GM12878 (cell line): ENCODE results near the gene KIF24. TPM values are rescaled to one million over a fixed set of nuclear protein-coding genes. Genes with fewer than 3 reads are reported as not detected.

Experiments used
- ATAC-seq: fragments of 200-7000 bp; cut with Tn5 transposase; 3 replicates; pipeline ENCODE4 v1.9.1; 2020; ENCODE audit warnings: mild to moderate bottlenecking, moderate library complexity
- BruUV-seq: library from RNA; stranded (reverse); fragments of 400-500 nt; replicated peaks from 2 replicates; lab custom pipeline; 2021; lab: Mats Ljungman, UMichigan
- CTCF ChIA-PET: fragments of 300-600 bp; sonication (Branson Sonifier 250); formaldehyde crosslinking; extraction: SDS; loops from one replicate; lab custom pipeline; 2021; ENCODE audit warnings: inconsistent platforms; lab: Yijun Ruan, JAX
- POLR2A ChIA-PET: fragments of 350-600 bp; formaldehyde crosslinking; extraction: SDS; loops from one replicate; lab custom pipeline; 2021; ENCODE audit warnings: inconsistent platforms; lab: Charles Lee
- RAD21 ChIA-PET: fragments of 300-600 bp; sonication (Branson Sonifier 250); formaldehyde crosslinking; loops from one replicate; lab custom pipeline; 2023; ENCODE audit warnings: antibody characterized with exemption; ENCODE audit not compliant: unreplicated experiment; lab: Charles Lee
- SMC1A ChIA-PET: fragments of 300-600 bp; sonication (Branson Sonifier 250); formaldehyde crosslinking; loops from one replicate; lab custom pipeline; 2023; ENCODE audit not compliant: unreplicated experiment, uncharacterized antibody; lab: Charles Lee
- DNase-seq: peaks from one replicate; pipeline ENCODE4 v3.0.0-alpha.2; 2011; ENCODE audit warnings: low read depth, low spot score
- FAIRE-seq: peaks from 3 replicates; lab custom pipeline; 2011; peaks lifted over from hg19 to GRCh38; lab: Jason Lieb, UNC
- H2AFZ ChIP-seq: 2 replicates; pipeline ENCODE4 v1.6.0; 2011; ENCODE audit warnings: low read depth, low read length, control low read depth; ENCODE audit not compliant: control insufficient read depth
- H3K27ac ChIP-seq: 2 replicates; pipeline ENCODE4 v1.5.1; 2011; ENCODE audit warnings: control low read depth; ENCODE audit not compliant: control insufficient read depth, insufficient read depth
- H3K27me3 ChIP-seq, 2 experiments: replicated peaks in 1 of 2; 2 replicates each; pipeline versions ENCODE4 v1.6.0 to v1.6.1; 2011; ENCODE audit warnings: low read length in 1 of 2; ENCODE audit not compliant: control insufficient read depth in 2 of 2, insufficient read depth in 2 of 2
- H3K36me3 ChIP-seq, 2 experiments: 2 replicates each; pipeline ENCODE4 v1.5.1; 2011; ENCODE audit warnings: low read length in 1 of 2; ENCODE audit not compliant: control insufficient read depth in 2 of 2, insufficient read depth in 2 of 2
- H3K4me1 ChIP-seq: 2 replicates; pipeline ENCODE4 v1.6.1; 2011; ENCODE audit warnings: mild to moderate bottlenecking, low read length, moderate library complexity, mixed read lengths; ENCODE audit not compliant: control insufficient read depth, insufficient read depth
- H3K4me2 ChIP-seq: 2 replicates; pipeline ENCODE4 v1.6.0; 2011; ENCODE audit warnings: control low read depth; ENCODE audit not compliant: control insufficient read depth, insufficient read depth
- H3K4me3 ChIP-seq: fragments of 200-600 bp; sonication (generic); 2 replicates; pipeline ENCODE4 v1.5.1; 2016
- H3K79me2 ChIP-seq: 2 replicates; pipeline ENCODE4 v1.6.0; 2011; ENCODE audit warnings: low read length; ENCODE audit not compliant: control insufficient read depth, insufficient read depth
- H3K9ac ChIP-seq: 2 replicates; pipeline ENCODE4 v1.8.0; 2011; ENCODE audit warnings: low read length, control low read depth, mixed read lengths; ENCODE audit not compliant: control insufficient read depth, insufficient read depth
- H3K9me3 ChIP-seq: replicated peaks from 3 replicates; pipeline ENCODE4 v1.5.1; 2011; ENCODE audit warnings: mild to moderate bottlenecking, low read length; ENCODE audit not compliant: control insufficient read depth, insufficient read depth
- H4K20me1 ChIP-seq: 2 replicates; pipeline ENCODE4 v1.6.0; 2011; ENCODE audit not compliant: control insufficient read depth, insufficient read depth
- CBX3 ChIP-seq: fragments of 200-600 bp; sonication (generic); IDR thresholded peaks from 2 replicates; pipeline ENCODE4 v1.6.1; 2016; ENCODE audit warnings: low read depth, borderline replicate concordance
- GATAD2B ChIP-seq: fragments of 450-650 bp; conservative IDR thresholded peaks from 2 replicates; pipeline ENCODE4 v1.6.1; 2017; ENCODE audit warnings: low read depth, mild to moderate bottlenecking, moderate library complexity
- HDGF ChIP-seq: fragments of 450-650 bp; IDR thresholded peaks from 2 replicates; pipeline ENCODE4 v1.6.1; 2016; ENCODE audit warnings: antibody characterized with exemption
- PRDM15 ChIP-seq: fragments of 450-650 bp; formaldehyde crosslinking; IDR thresholded peaks from 2 replicates; pipeline ENCODE4 v1.4.0; 2020; ENCODE audit warnings: mild to moderate bottlenecking, moderate library complexity
- SUZ12 ChIP-seq: fragments of 200-600 bp; sonication (generic); IDR thresholded peaks from one replicate; pipeline ENCODE4 v1.6.1; 2018; ENCODE audit warnings: antibody characterized with exemption, mild to moderate bottlenecking; ENCODE audit not compliant: unreplicated experiment
- YBX1 ChIP-seq: fragments of 450-650 bp; IDR thresholded peaks from 2 replicates; pipeline ENCODE4 v1.6.1; 2016; ENCODE audit warnings: antibody characterized with exemption
- ZNF274 ChIP-seq: IDR thresholded peaks from one replicate; pipeline ENCODE4 v1.8.0; 2011; ENCODE audit not compliant: insufficient read length, insufficient read depth
- WGBS: methylation state at CpG from one replicate; pipeline ENCODE4 v1.1.6; 2016; ENCODE audit warnings: low lambda C conversion rate; ENCODE audit not compliant: insufficient replicate concordance, insufficient coverage; ENCODE audit errors: missing lambda C conversion rate; 5-methylcytosine and 5-hydroxymethylcytosine counted together
- in situ Hi-C: fragments of 300-500 bp; cut with MboI; formaldehyde crosslinking; loops from 9 replicates; pipeline ENCODE4 v1.14.3; 2018; ENCODE audit warnings: mixed read lengths
- intact Hi-C: fragments of 100-400 bp; cut with micrococcal nuclease; formaldehyde crosslinking; loops from one replicate; pipeline ENCODE4 v1.14.2; 2022; ENCODE audit not compliant: unreplicated experiment
- polyA plus RNA-seq, 11 experiments: library from polyadenylated mRNA; depleted of rRNA in 4 of 11; unstranded in 6 of 11; stranded (reverse) in 5 of 11; fragments of >200 nt; fragmentation: Nextera tagmentation in 4 of 11; fragmentation: Illumina TruSeq in 1 of 11; extraction: Ambion mirVana in 4 of 11; extraction: Trizol in 1 of 11; gene quantifications; 1 replicate in 1 of 11; 2 replicates in 10 of 11; pipeline versions ENCODE4 v1.2.1 to v1.2.3, GENCODE V29; 2011 to 2016; ENCODE audit warnings: inconsistent platforms in 2 of 11, missing spikeins in 2 of 11, low read depth in 1 of 11
- total RNA-seq, 4 experiments: library from RNA; depleted of rRNA in 3 of 4; stranded (reverse); fragments of >200 nt in 3 of 4; fragmentation: Illumina TruSeq in 1 of 4; extraction: Trizol in 1 of 4; gene quantifications; 2 replicates each; pipeline versions ENCODE4 v1.2.1 to v1.2.3, GENCODE V29; 2013 to 2021
- TF ChIP-seq, protein P1 (sequence below): IDR thresholded peaks from 2 replicates; pipeline ENCODE4 v1.6.1; 2011; ENCODE audit warnings: borderline replicate concordance, low read depth, mild to moderate bottlenecking, moderate library complexity, mixed read lengths, low read length; ENCODE audit not compliant: insufficient read depth; ENCODE audit errors: extremely low read length

KIF24 gene
- total and polyA plus RNA-seq, 10 of the 15 experiments (the other 5 are each of a cell fraction or from before 2014, with no cell fraction given), result 0.58 to 6.7 (median 5.3) TPM

GRCh38 chr9:34343605-34344004 is 14.5 kb upstream of the KIF24 start:
- no peak overlapping the region for H3K4me3 ChIP-seq
- ChIA-PET SMC1A (no interaction called here), RAD21 (no interaction called here), POLR2A (interaction anchor here (1.0 kb wide), 1 partner anchor 9 kb away, joined by 3 read pairs; no protein-coding TSS in a partner anchor), CTCF (interaction anchor here (0.6 to 0.9 kb wide), 2 partner anchors 10 to 584 kb away, joined by 3 read pairs; no protein-coding TSS in a partner anchor)
- intact Hi-C loops, result no loop called here
- no peaks in the 10 kb centered on the region for H3K4me1 ChIP-seq
- H4K20me1 ChIP-seq, result no peaks in the 10 kb centered on the region
- H2AFZ ChIP-seq, result no peak overlapping the region
- TSS peak; percentile 48 for BruUV-seq
- ATAC-seq, result no peak
- H3K36me3 ChIP-seq, result peaks cover 7 to 20% of the 10 kb centered on the region in 2 experiments
- no peaks in the 10 kb centered on the region for H3K27me3 ChIP-seq
- in situ Hi-C loops, result no loop called here
- no peaks in the 10 kb centered on the region for H3K9me3 ChIP-seq
- H3K27ac ChIP-seq, result no peak overlapping the region
- FAIRE-seq, result no peak
- TF ChIP-seq SUZ12 (no peak), HDGF (no peak), CBX3 (no peak), PRDM15 (no peak), YBX1 (no peak), ZNF274 (no peak), GATAD2B (no peak)
- TF ChIP-seq, protein P1, sequence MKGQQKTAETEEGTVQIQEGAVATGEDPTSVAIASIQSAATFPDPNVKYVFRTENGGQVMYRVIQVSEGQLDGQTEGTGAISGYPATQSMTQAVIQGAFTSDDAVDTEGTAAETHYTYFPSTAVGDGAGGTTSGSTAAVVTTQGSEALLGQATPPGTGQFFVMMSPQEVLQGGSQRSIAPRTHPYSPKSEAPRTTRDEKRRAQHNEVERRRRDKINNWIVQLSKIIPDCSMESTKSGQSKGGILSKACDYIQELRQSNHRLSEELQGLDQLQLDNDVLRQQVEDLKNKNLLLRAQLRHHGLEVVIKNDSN, result no peak
- H3K9ac ChIP-seq, result no peak overlapping the region
- 92% methylated on average over 1 of the region's 1 CpG for WGBS
- H3K79me2 ChIP-seq, result no peaks in the 10 kb centered on the region
- no peak for DNase-seq
- H3K4me2 ChIP-seq, result no peak overlapping the region
